A549 (cell line): Measurements from ENCODE around the gene CD81. TPM values are rescaled to one million over a fixed set of nuclear protein-coding genes. Genes with fewer than 3 reads are reported as not detected.

ENCODE experiments used
- ATAC-seq, 2 experiments: fragments of 200-7000 bp in 1 of 2; fragments of >200 bp in 1 of 2; cut with Nextera tagmentation in 1 of 2; cut with Tn5 transposase in 1 of 2; 3 replicates each; pipeline versions ENCODE4 v1.8.0 to v1.9.1; 2018 to 2020; ENCODE audit warnings: mild to moderate bottlenecking in 1 of 2, moderate library complexity in 1 of 2
- CTCF ChIA-PET: fragments of 300-600 bp; sonication (Branson Sonifier 250); formaldehyde crosslinking; extraction: SDS; loops from one replicate; lab custom pipeline; 2021; ENCODE audit warnings: antibody characterized with exemption, inconsistent platforms; lab: Yijun Ruan, JAX
- POLR2A ChIA-PET: fragments of 350-600 bp; formaldehyde crosslinking; extraction: SDS; loops from one replicate; lab custom pipeline; 2021; ENCODE audit warnings: antibody characterized with exemption, inconsistent platforms; lab: Yijun Ruan, JAX
- DNase-seq, 2 experiments: peaks; one replicate each; pipeline versions ENCODE4 v3.0.0 to v3.0.0-alpha.2; 2011 to 2016; ENCODE audit warnings: low read depth in 1 of 2, low spot score in 1 of 2
- FAIRE-seq: peaks from 2 replicates; lab custom pipeline; 2011; peaks lifted over from hg19 to GRCh38; lab: Jason Lieb, UNC
- H3K27ac ChIP-seq, 2 experiments: fragments of >200 bp; sonication (Bioruptor Twin); formaldehyde crosslinking; 3 replicates each; pipeline ENCODE4 v1.5.1; 2016 to 2017
- H3K4me1 ChIP-seq: fragments of >200 bp; sonication (Bioruptor Twin); formaldehyde crosslinking; 3 replicates; pipeline ENCODE4 v1.6.1; 2016
- H3K4me2 ChIP-seq: fragments of >200 bp; sonication (Bioruptor Twin); formaldehyde crosslinking; 3 replicates; pipeline ENCODE4 v1.6.1; 2016
- H3K4me3 ChIP-seq: fragments of >200 bp; sonication (Bioruptor Twin); formaldehyde crosslinking; 3 replicates; pipeline ENCODE4 v1.5.1; 2016
- H3K9me3 ChIP-seq: fragments of >200 bp; sonication (Bioruptor Twin); formaldehyde crosslinking; 3 replicates; pipeline ENCODE4 v1.6.1; 2016
- BHLHE40 ChIP-seq: IDR thresholded peaks from 2 replicates; pipeline ENCODE4 v1.6.1; 2012; ENCODE audit warnings: low read depth, low read length, inconsistent platforms
- CBX2 ChIP-seq: fragments of 200-600 bp; sonication (generic); IDR thresholded peaks from 2 replicates; pipeline ENCODE4 v1.6.1; 2016; ENCODE audit warnings: low read depth, mild to moderate bottlenecking, borderline replicate concordance
- CHD2 ChIP-seq: fragments of 150-350 bp; IDR thresholded peaks from 2 replicates; pipeline ENCODE4 v1.6.1; 2014; ENCODE audit warnings: low read length; ENCODE audit not compliant: partially characterized antibody
- CHD4 ChIP-seq: fragments of 200-600 bp; sonication (generic); IDR thresholded peaks from 2 replicates; pipeline ENCODE4 v1.6.1; 2016; ENCODE audit warnings: antibody characterized with exemption, mild to moderate bottlenecking, borderline replicate concordance
- EHF ChIP-seq: fragments of 250-450 bp; sonication (Bioruptor Pico); IDR thresholded peaks from 2 replicates; pipeline ENCODE4 v1.5.0; 2020; ENCODE audit warnings: mild to moderate bottlenecking
- EHMT2 ChIP-seq: fragments of 200-600 bp; sonication (generic); IDR thresholded peaks from 2 replicates; pipeline ENCODE4 v1.6.1; 2016; ENCODE audit warnings: antibody characterized with exemption, low read depth, mild to moderate bottlenecking, moderate library complexity
- FOSB ChIP-seq: fragments of 250-450 bp; sonication (Bioruptor Pico); IDR thresholded peaks from 2 replicates; pipeline ENCODE4 v1.5.0; 2020; ENCODE audit warnings: mild to moderate bottlenecking, moderate library complexity
- FOSL2 ChIP-seq, 2 experiments: fragments of 450-650 bp in 1 of 2; fragments of >200 bp in 1 of 2; sonication (Bioruptor Twin) in 1 of 2; formaldehyde crosslinking; IDR thresholded peaks; 2 replicates each; pipeline versions ENCODE4 v1.5.0 to v1.6.1; 2016 to 2020; ENCODE audit warnings: mild to moderate bottlenecking in 1 of 2, moderate library complexity in 1 of 2
- FOXS1 ChIP-seq: fragments of 250-450 bp; sonication (Bioruptor Pico); IDR thresholded peaks from 2 replicates; pipeline ENCODE4 v1.5.0; 2020; ENCODE audit warnings: mild to moderate bottlenecking, moderate library complexity
- GATA3 ChIP-seq: IDR thresholded peaks from 2 replicates; pipeline ENCODE4 v1.6.1; 2012; ENCODE audit warnings: borderline replicate concordance
- HOXB13 ChIP-seq: fragments of 250-450 bp; sonication (Bioruptor Pico); IDR thresholded peaks from 2 replicates; pipeline ENCODE4 v1.5.0; 2020; ENCODE audit warnings: low read depth, mild to moderate bottlenecking, moderate library complexity
- HOXB5 ChIP-seq: fragments of 250-450 bp; sonication (Bioruptor Pico); IDR thresholded peaks from 2 replicates; pipeline ENCODE4 v1.5.0; 2020; ENCODE audit warnings: mild to moderate bottlenecking, moderate library complexity
- JUN ChIP-seq, 2 experiments: fragments of >200 bp; sonication (Bioruptor Twin); formaldehyde crosslinking; IDR thresholded peaks; 2 replicates in 1 of 2; 3 replicates in 1 of 2; pipeline ENCODE4 v1.6.1; 2016 to 2017
- JUNB ChIP-seq: fragments of >200 bp; sonication (Bioruptor Twin); formaldehyde crosslinking; IDR thresholded peaks from 2 replicates; pipeline ENCODE4 v1.6.1; 2016
- KDM5A ChIP-seq: fragments of 200-600 bp; sonication (generic); IDR thresholded peaks from 2 replicates; pipeline ENCODE4 v1.6.1; 2016; ENCODE audit warnings: antibody characterized with exemption, mild to moderate bottlenecking
- MAX ChIP-seq: IDR thresholded peaks from 2 replicates; pipeline ENCODE4 v1.6.1; 2012
- MAZ ChIP-seq: fragments of 150-350 bp; IDR thresholded peaks from 2 replicates; pipeline ENCODE4 v1.6.1; 2014; ENCODE audit warnings: antibody characterized with exemption, low read depth, low read length, borderline replicate concordance
- MYC ChIP-seq: IDR thresholded peaks from 2 replicates; pipeline ENCODE4 v1.6.1; 2012; ENCODE audit warnings: mild to moderate bottlenecking, inconsistent platforms, low read length, improper control_type of control experiment, borderline replicate concordance
- NR3C1 ChIP-seq: fragments of >200 bp; sonication (Bioruptor Twin); formaldehyde crosslinking; IDR thresholded peaks from 3 replicates; pipeline ENCODE4 v1.6.1; 2017
- RAD21 ChIP-seq, 2 experiments: fragments of >200 bp in 1 of 2; sonication (Bioruptor Twin) in 1 of 2; formaldehyde crosslinking in 1 of 2; IDR thresholded peaks in 1 of 2; conservative IDR thresholded peaks in 1 of 2; 2 replicates in 1 of 2; 3 replicates in 1 of 2; pipeline ENCODE4 v1.6.1; 2012 to 2018; ENCODE audit warnings: inconsistent platforms in 1 of 2
- RARB ChIP-seq: fragments of 250-450 bp; sonication (Bioruptor Pico); IDR thresholded peaks from 2 replicates; pipeline ENCODE4 v1.8.0; 2021; ENCODE audit warnings: mild to moderate bottlenecking, moderate library complexity
- RCOR1 ChIP-seq: fragments of 150-350 bp; IDR thresholded peaks from 2 replicates; pipeline ENCODE4 v1.6.1; 2014; ENCODE audit warnings: antibody characterized with exemption, low read length, low read depth
- RNF2 ChIP-seq: fragments of 200-600 bp; sonication (generic); IDR thresholded peaks from 2 replicates; pipeline ENCODE4 v1.6.1; 2016; ENCODE audit warnings: low read depth, mild to moderate bottlenecking, antibody characterized with exemption, moderate library complexity, borderline replicate concordance
- SMC3 ChIP-seq: fragments of >200 bp; sonication (Bioruptor Twin); formaldehyde crosslinking; IDR thresholded peaks from 3 replicates; pipeline ENCODE4 v1.6.1; 2018; ENCODE audit warnings: inconsistent platforms
- TFCP2L1 ChIP-seq: fragments of 250-450 bp; sonication (Bioruptor Pico); IDR thresholded peaks from 2 replicates; pipeline ENCODE4 v1.5.0; 2021; ENCODE audit warnings: mild to moderate bottlenecking
- ZC3H11A ChIP-seq: fragments of 450-650 bp; IDR thresholded peaks from 2 replicates; pipeline ENCODE4 v1.6.1; 2014; ENCODE audit warnings: antibody characterized with exemption, mild to moderate bottlenecking
- ZSCAN20 ChIP-seq: fragments of 250-450 bp; sonication (Bioruptor Pico); IDR thresholded peaks from 2 replicates; pipeline ENCODE4 v1.8.0; 2022; ENCODE audit warnings: mild to moderate bottlenecking, moderate library complexity
- WGBS: methylation state at CpG from one replicate; pipeline ENCODE4 v1.1.6; 2017; ENCODE audit errors: missing lambda C conversion rate; 5-methylcytosine and 5-hydroxymethylcytosine counted together
- polyA plus RNA-seq, 4 experiments: library from polyadenylated mRNA; depleted of rRNA in 3 of 4; stranded (reverse); fragments of >200 nt; fragmentation: RNase III in 1 of 4; extraction: RNeasy Plus Mini Kit Qiagen cat#74134 plus additional on column Dnase treatment in 1 of 4; gene quantifications; 2 replicates in 3 of 4; 3 replicates in 1 of 4; pipeline ENCODE4 v1.2.3, GENCODE V29; 2011 to 2017
- TF ChIP-seq, protein P1 (sequence below): IDR thresholded peaks from 2 replicates; pipeline ENCODE4 v1.6.1; 2012
- TF ChIP-seq, protein P2 (sequence below): fragments of 200-600 bp; sonication (generic); IDR thresholded peaks from 2 replicates; pipeline ENCODE4 v1.6.1; 2016; ENCODE audit warnings: antibody characterized with exemption, mild to moderate bottlenecking, moderate library complexity

The CD81 gene
- polyA plus RNA-seq, 2 of the 4 experiments (the other 2 are of a cell fraction): 125 to 247 TPM

DNA sequence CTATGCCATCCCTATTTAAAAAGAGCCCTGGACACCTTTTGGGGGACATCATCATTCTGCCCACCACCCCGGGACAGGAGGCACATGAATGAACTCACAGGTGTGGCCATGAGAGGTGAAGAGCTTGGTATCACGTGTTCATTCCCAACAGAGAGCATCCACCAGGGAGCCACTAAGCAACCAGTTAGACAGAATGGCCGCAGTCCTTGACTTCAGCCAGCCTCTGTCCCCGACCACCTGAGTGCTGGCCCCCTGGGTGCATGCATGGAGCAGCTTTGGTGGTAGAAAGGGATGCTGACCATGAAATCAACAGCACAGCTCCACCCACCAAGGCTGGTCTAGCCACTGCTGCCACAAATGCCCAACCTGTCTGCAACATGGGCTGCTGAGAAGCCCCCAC is 31.1 kb upstream of the CD81 start:
- CTCF ChIA-PET: interaction anchor here (0.8 to 1.6 kb wide), 2 partner anchors 41 to 74 kb away, joined by 3 to 6 read pairs; no protein-coding TSS in a partner anchor
- FAIRE-seq (no peak), ATAC-seq (no peak), DNase-seq (no peak)
- H3K9me3 ChIP-seq: peaks cover 3% of the 10 kb centered on the region; the same call in 1 of the 3 replicates
- no peak for TF ChIP-seq ZSCAN20 (CRISPR knock-in tag)
- TF ChIP-seq MAZ: no peak
- no peak for TF ChIP-seq JUNB
- no peak for TF ChIP-seq RAD21 (conservative IDR thresholded peaks at IDR 0.05 in 1 of 2, IDR thresholded peaks at IDR 0.05 in 1 of 2)
- no peak for TF ChIP-seq CHD4
- TF ChIP-seq FOSB: no peak
- TF ChIP-seq CBX2: no peak
- TF ChIP-seq BHLHE40: no peak
- no peak for TF ChIP-seq MAX
- no peak for TF ChIP-seq RCOR1
- no peak for TF ChIP-seq HOXB5 (CRISPR knock-in tag)
- no peak for TF ChIP-seq RARB
- no peak for TF ChIP-seq EHMT2
- TF ChIP-seq TFCP2L1 (CRISPR knock-in tag): no peak
- no peak for TF ChIP-seq RNF2
- TF ChIP-seq FOSL2 (IDR thresholded peaks at IDR 0.05): no peak
- TF ChIP-seq FOSL2 (CRISPR knock-in tag; IDR thresholded peaks at IDR 0.05): no peak
- no peak for TF ChIP-seq NR3C1
- no peak for TF ChIP-seq CHD2
- H3K27ac ChIP-seq: no peak overlapping the region
- no peak overlapping the region for H3K4me3 ChIP-seq
- no peak overlapping the region for H3K4me2 ChIP-seq
- 2% methylated on average over 3 of the region's 4 CpGs for WGBS
- no peaks in the 10 kb centered on the region for H3K4me1 ChIP-seq
- POLR2A ChIA-PET: no interaction called here

GRCh38 chr11:2346586-2347307 is 30.4 kb upstream of the CD81 start:
- no peak for ATAC-seq
- Histone ChIP-seq H3K27ac (no peak overlapping the region), H3K9me3 (peaks cover 3% of the 10 kb centered on the region; the same call in 1 of the 3 replicates), H3K4me3 (no peak overlapping the region), H3K4me2 (no peak overlapping the region), H3K4me1 (no peaks in the 10 kb centered on the region)
- TF ChIP-seq ZSCAN20 (CRISPR knock-in tag): no peak
- TF ChIP-seq KDM5A: no peak
- TF ChIP-seq HOXB13 (CRISPR knock-in tag): no peak
- TF ChIP-seq BHLHE40: no peak
- TF ChIP-seq, protein P1, sequence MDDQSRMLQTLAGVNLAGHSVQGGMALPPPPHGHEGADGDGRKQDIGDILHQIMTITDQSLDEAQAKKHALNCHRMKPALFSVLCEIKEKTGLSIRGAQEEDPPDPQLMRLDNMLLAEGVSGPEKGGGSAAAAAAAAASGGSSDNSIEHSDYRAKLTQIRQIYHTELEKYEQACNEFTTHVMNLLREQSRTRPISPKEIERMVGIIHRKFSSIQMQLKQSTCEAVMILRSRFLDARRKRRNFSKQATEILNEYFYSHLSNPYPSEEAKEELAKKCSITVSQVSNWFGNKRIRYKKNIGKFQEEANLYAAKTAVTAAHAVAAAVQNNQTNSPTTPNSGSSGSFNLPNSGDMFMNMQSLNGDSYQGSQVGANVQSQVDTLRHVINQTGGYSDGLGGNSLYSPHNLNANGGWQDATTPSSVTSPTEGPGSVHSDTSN: no peak
- TF ChIP-seq CBX2: no peak
- TF ChIP-seq FOXS1 (CRISPR knock-in tag): no peak
- TF ChIP-seq NR3C1: no peak
- no peak for TF ChIP-seq CHD4
- TF ChIP-seq MYC: no peak
- TF ChIP-seq, protein P2, sequence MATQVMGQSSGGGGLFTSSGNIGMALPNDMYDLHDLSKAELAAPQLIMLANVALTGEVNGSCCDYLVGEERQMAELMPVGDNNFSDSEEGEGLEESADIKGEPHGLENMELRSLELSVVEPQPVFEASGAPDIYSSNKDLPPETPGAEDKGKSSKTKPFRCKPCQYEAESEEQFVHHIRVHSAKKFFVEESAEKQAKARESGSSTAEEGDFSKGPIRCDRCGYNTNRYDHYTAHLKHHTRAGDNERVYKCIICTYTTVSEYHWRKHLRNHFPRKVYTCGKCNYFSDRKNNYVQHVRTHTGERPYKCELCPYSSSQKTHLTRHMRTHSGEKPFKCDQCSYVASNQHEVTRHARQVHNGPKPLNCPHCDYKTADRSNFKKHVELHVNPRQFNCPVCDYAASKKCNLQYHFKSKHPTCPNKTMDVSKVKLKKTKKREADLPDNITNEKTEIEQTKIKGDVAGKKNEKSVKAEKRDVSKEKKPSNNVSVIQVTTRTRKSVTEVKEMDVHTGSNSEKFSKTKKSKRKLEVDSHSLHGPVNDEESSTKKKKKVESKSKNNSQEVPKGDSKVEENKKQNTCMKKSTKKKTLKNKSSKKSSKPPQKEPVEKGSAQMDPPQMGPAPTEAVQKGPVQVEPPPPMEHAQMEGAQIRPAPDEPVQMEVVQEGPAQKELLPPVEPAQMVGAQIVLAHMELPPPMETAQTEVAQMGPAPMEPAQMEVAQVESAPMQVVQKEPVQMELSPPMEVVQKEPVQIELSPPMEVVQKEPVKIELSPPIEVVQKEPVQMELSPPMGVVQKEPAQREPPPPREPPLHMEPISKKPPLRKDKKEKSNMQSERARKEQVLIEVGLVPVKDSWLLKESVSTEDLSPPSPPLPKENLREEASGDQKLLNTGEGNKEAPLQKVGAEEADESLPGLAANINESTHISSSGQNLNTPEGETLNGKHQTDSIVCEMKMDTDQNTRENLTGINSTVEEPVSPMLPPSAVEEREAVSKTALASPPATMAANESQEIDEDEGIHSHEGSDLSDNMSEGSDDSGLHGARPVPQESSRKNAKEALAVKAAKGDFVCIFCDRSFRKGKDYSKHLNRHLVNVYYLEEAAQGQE: no peak
- no peak for TF ChIP-seq SMC3
- no peak for TF ChIP-seq GATA3
- TF ChIP-seq ZC3H11A: no peak
- no peak for TF ChIP-seq JUN (IDR thresholded peaks at IDR 0.05)
- no peak for TF ChIP-seq EHF (CRISPR knock-in tag)
- ChIA-PET POLR2A (no interaction called here), CTCF (interaction anchor here (1.6 kb wide), 1 partner anchor 73 kb away, joined by 6 read pairs; no protein-coding TSS in a partner anchor)
- FAIRE-seq: no peak
- 19% methylated on average over 10 of the region's 10 CpGs for WGBS
- no peak for DNase-seq
